NCI-H1105 (cell line): Measurements from ENCODE around the gene CNTROB.

Experiments used
- DNase-seq: peaks from one replicate; lab custom pipeline; 2025; lab: John Stamatoyannopoulos, UW

CNTROB gene

GRCh38 chr17:7910281-7910680 is 21.7 kb upstream of the CNTROB start:
- DNase-seq: no peak

GRCh38 chr17:7910711-7911110 is 21.3 kb upstream of the CNTROB start:
- DNase-seq: no peak

- no peak for DNase-seq
Measured at GRCh38 chr17:7911116-7911515, 20.9 kb upstream of the CNTROB start.

GRCh38 chr17:7912927-7913524 is 19.0 kb upstream of the CNTROB start:
- DNase-seq: peak; percentile 37

GRCh38 chr17:7915179-7915610 is 16.8 kb upstream of the CNTROB start:
- DNase-seq: peak; percentile 30

GRCh38 chr17:7915611-7916384 is 16.2 kb upstream of the CNTROB start, which contains the start of gene RNF227:
Gene RNF227, minus strand, starts transcription at chr17:7916289. Its CDS starts 94 bp downstream, at chr17:7916195.
- peak; percentile 100 for DNase-seq

GRCh38 chr17:7916385-7916682 is 15.7 kb upstream of the CNTROB start:
- DNase-seq: no peak

GRCh38 chr17:7916808-7917207 is 15.2 kb upstream of the CNTROB start:
- no peak for DNase-seq

- DNase-seq: no peak
Measured at GRCh38 chr17:7922269-7922844, 9.6 kb upstream of the CNTROB start.

GRCh38 chr17:7922845-7923628 is 9.0 kb upstream of the CNTROB start:
- DNase-seq: peak; percentile 88

GRCh38 chr17:7927596-7927995 is 4.4 kb upstream of the CNTROB start:
- no peak for DNase-seq

- no peak for DNase-seq
Measured at GRCh38 chr17:7929158-7930023, 2.6 kb upstream of the CNTROB start, which contains the start of gene KCNAB3. Gene KCNAB3, minus strand, starts transcription at chr17:7929856. Its CDS starts 421 bp downstream, at chr17:7929435.

GRCh38 chr17:7930841-7931631 is 970 bp upstream of the CNTROB start:
- DNase-seq: no peak

- DNase-seq: peak; percentile 2
Measured at GRCh38 chr17:7932483-7932891, 481 bp downstream of the CNTROB start.

GRCh38 chr17:7932949-7933348 is 943 bp downstream of the CNTROB start:
- DNase-seq: no peak

- DNase-seq: no peak
Measured at GRCh38 chr17:7935859-7936258, 3.9 kb downstream of the CNTROB start.

GRCh38 chr17:7940034-7940433 is 8.0 kb downstream of the CNTROB start:
- DNase-seq: no peak

GRCh38 chr17:7940743-7941142 is 8.7 kb downstream of the CNTROB start:
- no peak for DNase-seq

GRCh38 chr17:7943291-7943690 is 11.3 kb downstream of the CNTROB start:
- no peak for DNase-seq

GRCh38 chr17:7944326-7944725 is 12.3 kb downstream of the CNTROB start:
- DNase-seq: no peak

GRCh38 chr17:7945651-7946050 is 13.6 kb downstream of the CNTROB start:
- no peak for DNase-seq
